Eye (tissue), 1 donor: ENCODE data around the gene COL9A3.

Source experiments
- DNase-seq: peaks from one replicate; pipeline ENCODE4 v3.0.0-alpha.2; 2015

Gene COL9A3

DNA sequence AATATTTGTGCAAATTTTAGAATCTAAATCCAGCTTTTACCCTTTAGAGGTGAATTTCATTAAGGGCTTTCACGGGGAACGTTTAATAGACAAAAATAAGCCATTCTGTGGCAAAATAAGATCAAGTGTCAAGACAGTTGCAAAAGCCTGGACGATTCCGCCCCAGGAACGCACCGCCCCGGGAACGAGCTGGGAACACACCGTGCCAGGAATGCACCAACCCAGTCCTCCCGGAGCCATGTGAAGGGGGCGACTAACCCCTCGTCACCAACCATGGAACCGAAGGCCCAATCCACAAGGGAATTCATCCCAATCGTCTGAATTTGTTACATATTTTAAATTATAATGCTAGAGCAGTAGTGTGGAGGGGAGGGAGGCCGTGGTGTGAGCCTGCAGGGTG is 65.6 kb downstream of the COL9A3 start:
- DNase-seq = no peak

GRCh38 chr20:62884556-62884955 is 67.7 kb downstream of the COL9A3 start:
- no peak for DNase-seq

- no peak for DNase-seq
These were observed 68.4 kb downstream of the COL9A3 start for GRCh38 chr20:62885046-62885895.

- DNase-seq = no peak
These were observed 69.3 kb downstream of the COL9A3 start for GRCh38 chr20:62885896-62886708.

DNA sequence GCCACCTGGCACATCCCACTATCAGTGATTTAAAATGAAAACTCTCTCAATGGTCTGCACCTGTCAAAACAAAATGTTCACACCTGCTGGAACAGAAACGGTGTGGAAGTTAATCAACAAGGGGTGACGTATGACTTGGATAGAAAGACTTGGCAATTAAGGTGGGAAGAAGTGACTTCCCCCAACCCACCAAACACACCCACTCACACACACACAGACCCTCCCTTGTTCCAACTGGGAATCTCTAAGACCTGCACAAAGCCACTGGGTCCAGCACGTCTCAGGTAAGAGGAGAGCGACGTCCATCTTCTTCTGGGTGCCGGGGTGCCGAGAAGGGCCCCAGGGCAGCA is 69.8 kb downstream of the COL9A3 start:
- no peak for DNase-seq

DNA sequence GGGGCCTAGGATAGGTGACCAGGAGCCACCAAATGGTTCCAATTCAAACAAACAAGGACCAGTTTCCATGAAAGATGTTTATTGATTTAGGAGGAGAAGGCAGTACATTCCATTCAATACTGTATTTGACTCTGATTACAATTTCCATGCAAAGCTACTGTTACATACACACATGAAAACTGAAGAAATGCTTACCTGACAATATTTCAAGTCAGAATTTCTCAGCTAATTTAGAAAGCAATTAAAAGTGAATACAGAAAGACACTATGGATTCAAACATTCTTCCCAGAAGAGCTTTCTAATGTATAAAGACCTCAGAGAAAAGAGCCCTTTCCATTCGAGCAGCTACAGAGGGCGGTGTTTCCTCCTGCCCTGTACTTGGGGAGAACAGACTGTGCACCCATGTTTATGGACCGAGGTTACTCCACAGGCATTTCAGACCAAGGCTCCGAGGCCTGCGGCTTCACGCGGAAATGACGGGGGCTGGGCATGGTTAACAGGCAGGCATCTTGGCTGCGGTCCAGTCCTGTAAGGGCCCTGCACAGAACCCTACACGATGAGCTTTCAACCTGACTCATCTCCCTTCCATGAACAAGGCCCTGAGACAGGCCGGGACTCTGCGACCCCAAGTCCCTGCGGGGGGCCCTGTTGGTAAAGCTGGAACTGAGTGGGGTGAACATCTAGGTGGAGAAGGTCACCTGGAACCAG is 70.5 kb downstream of the COL9A3 start:
- DNase-seq = peak; percentile 29

- no peak for DNase-seq
These were observed 71.0 kb downstream of the COL9A3 start for GRCh38 chr20:62887860-62888239.

DNA sequence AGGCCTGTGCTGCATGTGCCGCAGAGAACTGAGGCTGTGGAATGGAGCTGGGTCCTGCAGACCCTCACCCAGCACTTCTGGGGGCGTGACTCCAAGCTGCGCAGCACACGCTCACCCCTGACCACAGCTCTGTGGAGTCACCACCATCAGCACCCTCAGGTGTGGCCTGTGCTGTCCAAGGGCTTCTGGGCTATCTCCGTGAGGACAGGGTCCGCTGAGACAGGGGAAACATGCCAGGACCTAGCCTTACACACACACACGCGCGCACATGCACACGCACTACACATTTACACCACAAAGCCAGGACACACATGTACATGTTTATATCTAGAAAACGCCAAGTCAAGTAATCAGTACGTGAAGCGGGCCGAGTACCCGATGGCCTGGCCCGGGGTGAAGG is 71.6 kb downstream of the COL9A3 start:
- no peak for DNase-seq

DNA sequence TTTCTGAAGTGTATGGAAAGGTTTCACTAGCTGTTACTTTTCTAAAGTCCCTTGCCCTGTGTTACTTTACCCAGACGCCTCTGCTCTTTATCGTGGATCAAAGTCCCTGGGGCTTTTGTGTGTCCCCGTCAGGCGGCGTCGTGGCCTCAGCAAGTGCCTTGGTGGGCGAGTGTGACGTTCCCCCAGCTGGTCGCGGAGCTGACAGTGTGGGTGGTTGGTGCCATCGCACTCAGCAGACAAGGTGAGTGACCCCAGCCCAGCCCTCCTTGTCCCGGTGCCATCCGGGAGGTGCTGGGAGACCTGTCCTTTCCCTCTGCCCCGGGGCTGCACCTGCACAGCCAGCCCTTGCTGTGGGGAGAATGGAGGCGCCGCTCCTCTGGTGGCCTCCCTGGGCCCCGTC is 72.1 kb downstream of the COL9A3 start:
- no peak for DNase-seq

DNA sequence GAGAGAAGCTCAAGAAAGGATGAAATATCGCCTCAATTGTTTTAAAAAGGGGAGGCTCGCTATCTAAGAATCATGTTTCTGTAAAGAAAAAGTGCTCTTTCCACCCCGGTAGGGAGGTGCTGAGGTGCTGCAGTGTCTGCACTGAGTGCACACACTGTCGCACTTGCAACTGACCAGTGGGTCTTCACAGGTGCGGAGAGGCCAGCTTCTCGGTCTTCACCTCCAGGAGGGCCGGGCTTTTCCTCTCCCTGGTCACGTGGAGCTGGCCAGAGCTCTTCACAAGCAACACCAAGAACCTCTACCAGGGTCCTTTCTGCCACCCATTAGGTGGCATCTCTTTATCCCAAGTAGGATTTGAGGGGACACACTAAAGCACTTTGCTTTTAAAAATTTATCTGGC is 72.6 kb downstream of the COL9A3 start:
- no peak for DNase-seq

DNA sequence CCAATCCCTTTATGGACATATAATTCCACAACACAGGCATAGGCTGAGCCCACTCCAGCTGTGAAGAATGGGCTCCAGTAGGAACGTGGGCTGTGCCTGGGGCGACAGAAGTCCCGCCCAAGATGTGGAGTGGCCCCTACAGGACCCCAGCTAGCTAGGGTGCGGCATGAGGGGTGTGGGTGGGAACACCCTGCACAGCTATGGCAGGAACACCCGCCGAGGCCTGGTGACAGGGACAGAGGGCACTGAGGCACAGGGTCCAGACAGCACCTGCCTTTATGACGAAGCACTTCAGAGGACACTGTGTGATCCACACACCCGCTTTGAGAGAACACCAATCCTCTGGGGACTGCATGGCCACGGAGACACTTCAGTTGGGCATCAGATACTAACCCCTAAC is 73.0 kb downstream of the COL9A3 start:
- DNase-seq = no peak

- DNase-seq = no peak
These were observed 73.6 kb downstream of the COL9A3 start for GRCh38 chr20:62890444-62890843.
